ENCODE results near the gene TBC1D24.
"Not testable (repeated sequence)": the region's sequence is repeated elsewhere in the genome, so short reads cannot be mapped to it uniquely, and the experiment has no call there.

The TBC1D24 gene

DNA sequence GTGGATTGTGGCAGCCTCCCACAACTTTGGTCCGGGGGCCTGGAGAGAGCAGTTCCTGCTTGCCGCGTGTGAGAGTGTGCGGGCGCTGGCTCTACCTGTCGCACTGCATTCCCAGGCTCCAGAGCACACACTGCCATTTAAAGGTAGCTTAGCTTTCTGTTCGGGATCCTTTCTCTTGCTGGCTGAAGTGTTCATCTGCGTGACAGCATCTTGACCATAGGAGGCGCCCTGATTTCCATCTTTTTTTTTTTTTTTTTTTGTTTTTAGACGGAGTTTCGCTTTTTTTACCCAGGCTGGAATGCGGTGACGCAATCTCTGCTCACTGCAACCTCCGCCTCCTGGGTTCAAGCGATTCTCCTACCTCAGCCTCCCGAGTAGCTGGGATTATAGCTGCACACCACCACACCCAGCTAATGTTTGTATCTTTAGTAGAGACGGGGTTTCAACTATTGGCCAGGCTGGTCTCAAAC is 76.5 kb downstream of the TBC1D24 start:
- in situ Hi-C loops (cut with HindIII; ENCODE audit: low sequenced_read_pairs): not testable (repeated sequence)

DNA sequence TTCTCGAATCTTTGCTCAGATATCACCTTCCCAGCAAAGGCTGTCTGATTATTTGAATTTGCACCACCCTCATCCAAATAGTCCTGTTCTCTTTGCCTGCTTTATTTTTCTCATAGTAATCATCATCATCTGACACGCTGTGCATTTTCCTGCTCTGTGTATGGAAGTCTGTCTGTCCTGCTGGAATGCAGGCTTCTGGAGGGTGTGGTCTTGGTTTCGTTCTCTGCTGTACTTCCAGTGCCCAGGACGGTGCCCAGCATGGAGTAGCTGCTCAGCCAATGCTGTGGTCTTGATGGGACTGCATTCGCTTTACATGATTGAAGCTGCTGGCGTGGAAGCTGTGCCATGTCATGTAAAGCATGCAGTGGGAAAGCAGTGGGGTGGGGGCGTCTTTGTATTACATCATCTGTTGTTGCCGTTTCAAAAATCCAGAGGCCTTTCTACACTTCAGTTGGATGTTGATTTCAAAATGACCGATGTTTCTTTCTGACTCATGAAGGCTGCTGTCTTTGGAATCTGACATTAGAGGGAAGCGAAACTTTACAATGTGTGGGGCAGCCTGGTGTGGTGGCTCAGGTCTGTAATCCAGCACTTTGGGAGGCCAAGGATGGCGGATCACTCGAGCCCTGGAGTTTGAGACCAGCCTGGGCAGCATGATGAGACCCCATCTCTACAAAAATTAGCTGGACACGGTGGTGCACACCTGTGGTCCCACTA is 79.9 kb downstream of the TBC1D24 start:
- in situ Hi-C loops (cut with HindIII; ENCODE audit: low sequenced_read_pairs): not testable (repeated sequence)

Data from endothelial cell of hepatic sinusoid (primary cell).